Large intestine (tissue), 3 donors: ENCODE measurements around the gene RPL36AL. TPM values are rescaled to one million over a fixed set of nuclear protein-coding genes. Genes with fewer than 3 reads are reported as not detected.
A peak's percentile ranks its signal among the peaks of the same experiment; 100 is the strongest.

ENCODE experiments used
- DNase-seq, 2 donors: peaks; one replicate each; pipeline versions ENCODE4 v3.0.0 to v3.0.0-alpha.2; 2013
- H3K27ac ChIP-seq: one replicate; pipeline ENCODE4 v1.5.1; 2013; ENCODE audit warnings: low read length
- H3K27me3 ChIP-seq: 2 replicates; pipeline ENCODE4 v1.6.1; 2013; ENCODE audit warnings: low read length; ENCODE audit not compliant: control insufficient read depth, insufficient read depth
- H3K36me3 ChIP-seq: 2 replicates; pipeline ENCODE4 v1.6.1; 2013; ENCODE audit warnings: low read length; ENCODE audit not compliant: control insufficient read depth, insufficient read depth
- H3K4me1 ChIP-seq: one replicate; pipeline ENCODE4 v1.6.1; 2013; ENCODE audit warnings: low read length; ENCODE audit not compliant: control insufficient read depth, insufficient read depth
- H3K4me3 ChIP-seq: one replicate; pipeline ENCODE4 v1.5.1; 2013; ENCODE audit warnings: low read length
- H3K9me3 ChIP-seq: one replicate; pipeline ENCODE4 v1.6.1; 2013; ENCODE audit warnings: mild to moderate bottlenecking, low read depth, low read length, moderate library complexity; ENCODE audit not compliant: control insufficient read depth
- WGBS: methylation state at CpG from one replicate; pipeline ENCODE4 v1.1.5; 2013; ENCODE audit warnings: low lambda C conversion rate; ENCODE audit not compliant: insufficient coverage; 5-methylcytosine and 5-hydroxymethylcytosine counted together
- polyA plus RNA-seq: library from polyadenylated mRNA; unstranded; fragments of 120-200 nt; gene quantifications from one replicate; pipeline ENCODE4 v1.2.1, GENCODE V29; 2013

Gene RPL36AL
- polyA plus RNA-seq, 1 donor = 319 TPM

DNA sequence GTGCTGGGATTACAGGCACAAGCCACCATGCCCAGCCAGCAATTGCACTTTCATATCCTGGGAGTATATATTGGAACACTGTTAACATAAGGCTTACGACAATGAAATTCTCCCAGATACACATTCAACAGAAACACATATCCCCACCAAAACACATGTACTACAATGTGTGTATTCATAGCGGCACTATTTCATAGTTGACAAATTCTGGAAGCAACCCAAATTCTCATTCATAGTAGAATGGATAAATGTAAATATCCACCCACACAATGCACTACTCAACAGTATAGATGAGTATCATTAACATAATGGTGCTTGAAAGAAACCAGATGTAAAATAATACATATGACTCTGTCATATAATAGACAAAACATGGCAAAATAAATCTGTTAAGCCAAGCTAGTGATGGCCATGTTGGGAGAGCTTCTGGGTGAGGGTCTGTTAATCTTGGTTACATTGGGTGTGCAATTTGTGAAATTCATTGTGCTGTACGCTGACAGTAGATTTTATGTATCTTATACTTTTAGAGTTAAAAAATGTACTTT lies 17.2 kb upstream of the RPL36AL start:
- Histone ChIP-seq H3K4me3 (no peak overlapping the region), H3K27ac (no peak overlapping the region), H3K36me3 (peaks cover 18% of the 10 kb centered on the region), H3K9me3 (no peaks in the 10 kb centered on the region), H3K4me1 (peaks cover 29% of the 10 kb centered on the region), H3K27me3 (no peaks in the 10 kb centered on the region)
- no peak for DNase-seq
- no CpG with 5 or more reads among the region's 3 CpGs for WGBS

DNA sequence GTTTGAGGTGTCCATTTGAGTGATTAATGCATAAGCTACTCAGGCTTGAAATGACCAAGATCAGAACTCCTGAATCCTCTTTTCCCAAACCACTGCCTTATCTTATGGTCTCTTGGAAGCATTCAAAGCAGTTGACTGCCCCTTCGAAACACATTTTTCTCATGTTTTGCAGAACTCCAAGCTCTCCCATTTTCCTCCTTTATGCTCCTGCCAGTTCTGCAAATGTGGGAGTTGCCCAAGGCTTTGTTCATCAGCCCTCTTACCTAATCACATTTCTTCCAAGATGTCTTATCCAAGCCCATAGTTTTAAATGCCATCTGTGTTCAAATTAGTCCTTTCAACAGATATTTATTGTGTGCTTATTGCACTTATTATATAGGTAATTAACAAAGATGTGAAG lies 16.4 kb upstream of the RPL36AL start:
- 100% methylated on average over 1 of the region's 1 CpG for WGBS
- Histone ChIP-seq H3K27ac (no peak overlapping the region), H3K9me3 (no peaks in the 10 kb centered on the region), H3K27me3 (no peaks in the 10 kb centered on the region), H3K36me3 (peaks cover 18% of the 10 kb centered on the region), H3K4me3 (no peak overlapping the region), H3K4me1 (peaks cover 26% of the 10 kb centered on the region)
- DNase-seq = no peak

DNA sequence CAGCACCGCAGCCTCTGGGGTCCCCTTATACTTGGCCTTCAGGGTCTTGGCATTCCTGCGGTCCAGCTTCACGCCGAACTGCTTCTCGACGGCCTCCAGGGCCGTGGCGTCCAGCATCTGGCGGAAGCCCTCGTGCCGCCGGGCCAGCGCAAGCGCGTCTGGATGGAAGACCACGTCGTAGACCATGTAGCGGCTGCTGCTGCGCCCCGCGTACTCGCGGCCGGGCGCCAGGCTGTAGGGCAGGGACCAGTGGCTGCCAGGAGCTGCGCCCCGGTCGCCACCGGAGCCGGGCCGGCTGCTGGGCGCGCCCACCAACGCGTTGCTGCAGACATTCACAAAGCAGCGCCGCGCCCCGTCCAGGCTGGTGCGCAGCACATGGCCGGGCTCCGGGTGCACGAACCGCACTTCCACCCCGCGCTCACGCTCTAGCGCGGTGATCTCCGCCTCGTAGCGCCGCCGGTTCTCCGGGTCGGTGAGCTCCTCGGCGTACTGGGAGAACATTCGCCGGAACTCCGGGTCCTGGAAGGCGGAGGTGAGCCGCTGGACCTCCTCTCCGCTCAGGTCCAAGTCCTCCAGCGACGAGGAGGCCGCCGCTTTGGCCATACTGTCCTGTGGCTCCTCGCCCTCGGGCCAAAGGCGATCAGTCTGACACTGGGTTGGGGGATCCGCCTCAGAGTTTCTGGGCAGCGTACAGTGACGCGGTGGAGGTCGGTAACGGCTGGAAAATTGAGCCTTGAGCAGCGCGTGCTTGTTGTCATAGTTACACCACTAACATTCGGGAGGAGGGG lies 14.3 kb upstream of the RPL36AL start, which contains the start of gene DNAAF2:
DNAAF2 (minus strand) TSS at position 698 of the 788 bp plus-strand sequence; CDS start at position 603, 95 bp downstream.
- Histone ChIP-seq H3K27me3 (no peaks in the 10 kb centered on the region), H3K4me1 (peaks cover 15% of the 10 kb centered on the region), H3K4me3 (peak within 1 kb of the TSS; percentile 98), H3K36me3 (peaks cover 18% of the 10 kb centered on the region), H3K27ac (peak within 1 kb of the TSS; percentile 99), H3K9me3 (no peaks in the 10 kb centered on the region)
- no CpG with 5 or more reads among the region's 80 CpGs for WGBS
- peak; percentile 72 to 87 for DNase-seq

- peak; percentile 95 to 96 for DNase-seq
- peaks cover 13% of the 10 kb centered on the region for H3K36me3 ChIP-seq
Observed at GRCh38 chr14:49633640-49634546, 13.5 kb upstream of the RPL36AL start.

GRCh38 chr14:49623941-49624839 lies 3.8 kb upstream of the RPL36AL start:
- H3K27me3 ChIP-seq = no peaks in the 10 kb centered on the region
- H3K4me1 ChIP-seq = no peaks in the 10 kb centered on the region
- H3K4me3 ChIP-seq = peak overlapping the region; percentile 5
- H3K9me3 ChIP-seq = peaks cover 3% of the 10 kb centered on the region
- H3K27ac ChIP-seq = peak overlapping the region; percentile 25
- WGBS = no CpG with 5 or more reads among the region's 6 CpGs
- H3K36me3 ChIP-seq = peaks cover 3% of the 10 kb centered on the region
- peak; percentile 54 to 64 for DNase-seq

More at GRCh38 chr14:49633640-49634546, 13.5 kb upstream of the RPL36AL start:
- Histone ChIP-seq H3K4me1 (peaks cover 15% of the 10 kb centered on the region), H3K27me3 (no peaks in the 10 kb centered on the region), H3K4me3 (peak overlapping the region; percentile 98), H3K9me3 (no peaks in the 10 kb centered on the region), H3K27ac (peak overlapping the region; percentile 99)
- WGBS = no CpG with 5 or more reads among the region's 101 CpGs

- 100% methylated on average over 1 of the region's 3 CpGs for WGBS
- peaks cover 3% of the 10 kb centered on the region for H3K9me3 ChIP-seq
- DNase-seq = no peak
- H3K4me1 ChIP-seq = no peaks in the 10 kb centered on the region
- peaks cover 8% of the 10 kb centered on the region for H3K36me3 ChIP-seq
- peak overlapping the region; percentile 25 for H3K27ac ChIP-seq
- peak overlapping the region; percentile 99 for H3K4me3 ChIP-seq
- H3K27me3 ChIP-seq = no peaks in the 10 kb centered on the region
Observed at GRCh38 chr14:49623387-49623786, 3.0 kb upstream of the RPL36AL start.

DNA sequence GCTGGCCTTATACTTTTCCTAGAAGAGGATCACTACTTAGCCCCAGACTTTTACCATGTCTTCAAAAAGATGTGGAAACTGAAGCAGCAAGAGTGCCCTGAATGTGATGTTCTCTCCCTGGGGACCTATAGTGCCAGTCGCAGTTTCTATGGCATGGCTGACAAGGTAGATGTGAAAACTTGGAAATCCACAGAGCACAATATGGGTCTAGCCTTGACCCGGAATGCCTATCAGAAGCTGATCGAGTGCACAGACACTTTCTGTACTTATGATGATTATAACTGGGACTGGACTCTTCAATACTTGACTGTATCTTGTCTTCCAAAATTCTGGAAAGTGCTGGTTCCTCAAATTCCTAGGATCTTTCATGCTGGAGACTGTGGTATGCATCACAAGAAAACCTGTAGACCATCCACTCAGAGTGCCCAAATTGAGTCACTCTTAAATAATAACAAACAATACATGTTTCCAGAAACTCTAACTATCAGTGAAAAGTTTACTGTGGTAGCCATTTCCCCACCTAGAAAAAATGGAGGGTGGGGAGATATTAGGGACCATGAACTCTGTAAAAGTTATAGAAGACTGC lies 1.7 kb upstream of the RPL36AL start:
- Histone ChIP-seq H3K36me3 (peaks cover 18% of the 10 kb centered on the region), H3K27ac (peak overlapping the region; percentile 98), H3K27me3 (no peaks in the 10 kb centered on the region), H3K4me1 (no peaks in the 10 kb centered on the region), H3K9me3 (peaks cover 3% of the 10 kb centered on the region), H3K4me3 (peak overlapping the region; percentile 99)
- no CpG with 5 or more reads among the region's 3 CpGs for WGBS
- no peak for DNase-seq

DNA sequence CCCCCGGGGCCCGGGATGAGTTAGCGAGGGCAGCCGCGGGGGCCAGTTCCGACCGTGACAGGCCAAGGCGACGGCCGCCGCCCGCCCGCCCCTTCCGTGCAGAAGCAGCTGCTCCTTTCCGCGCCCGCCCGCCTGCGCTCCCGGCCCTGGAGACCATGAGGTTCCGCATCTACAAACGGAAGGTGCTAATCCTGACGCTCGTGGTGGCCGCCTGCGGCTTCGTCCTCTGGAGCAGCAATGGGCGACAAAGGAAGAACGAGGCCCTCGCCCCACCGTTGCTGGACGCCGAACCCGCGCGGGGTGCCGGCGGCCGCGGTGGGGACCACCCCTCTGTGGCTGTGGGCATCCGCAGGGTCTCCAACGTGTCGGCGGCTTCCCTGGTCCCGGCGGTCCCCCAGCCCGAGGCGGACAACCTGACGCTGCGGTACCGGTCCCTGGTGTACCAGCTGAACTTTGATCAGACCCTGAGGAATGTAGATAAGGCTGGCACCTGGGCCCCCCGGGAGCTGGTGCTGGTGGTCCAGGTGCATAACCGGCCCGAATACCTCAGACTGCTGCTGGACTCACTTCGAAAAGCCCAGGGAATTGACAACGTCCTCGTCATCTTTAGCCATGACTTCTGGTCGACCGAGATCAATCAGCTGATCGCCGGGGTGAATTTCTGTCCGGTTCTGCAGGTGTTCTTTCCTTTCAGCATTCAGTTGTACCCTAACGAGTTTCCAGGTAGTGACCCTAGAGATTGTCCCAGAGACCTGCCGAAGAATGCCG lies 872 bp upstream of the RPL36AL start:
- H3K4me1 ChIP-seq = no peaks in the 10 kb centered on the region
- WGBS = no CpG with 5 or more reads among the region's 65 CpGs
- no peaks in the 10 kb centered on the region for H3K27me3 ChIP-seq
- H3K4me3 ChIP-seq = peak overlapping the region; percentile 99
- H3K9me3 ChIP-seq = peaks cover 3% of the 10 kb centered on the region
- DNase-seq = peak in 1 of 2 donors; percentile 69
- H3K27ac ChIP-seq = peak overlapping the region; percentile 98
- H3K36me3 ChIP-seq = peaks cover 18% of the 10 kb centered on the region

DNA sequence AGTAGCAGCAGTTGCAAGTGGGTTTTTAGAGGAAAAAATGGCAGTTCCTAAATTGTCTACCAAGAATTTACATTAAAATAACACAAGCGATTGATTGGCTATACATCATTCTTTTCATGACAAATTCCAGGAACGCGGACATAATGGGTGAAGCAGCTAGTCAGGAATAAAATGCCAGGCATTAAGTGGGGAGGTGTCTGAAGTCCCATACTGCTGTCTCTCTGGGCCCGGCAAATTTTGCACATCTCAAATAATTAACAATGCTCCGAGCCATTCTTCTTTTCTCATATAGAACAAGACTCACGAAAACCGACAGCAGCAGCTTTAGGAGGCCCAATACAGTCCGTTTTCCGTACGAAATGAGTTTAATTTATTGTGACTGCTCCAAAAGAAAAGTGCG lies 696 bp downstream of the RPL36AL start:
- WGBS = no CpG with 5 or more reads among the region's 11 CpGs
- peak overlapping the region; percentile 99 for H3K4me3 ChIP-seq
- H3K27me3 ChIP-seq = no peaks in the 10 kb centered on the region
- H3K4me1 ChIP-seq = no peaks in the 10 kb centered on the region
- peaks cover 3% of the 10 kb centered on the region for H3K9me3 ChIP-seq
- peaks cover 19% of the 10 kb centered on the region for H3K36me3 ChIP-seq
- DNase-seq = peak in 1 of 2 donors; percentile 19
- peak overlapping the region; percentile 98 for H3K27ac ChIP-seq
